ENCODE data around the gene FMOD.
A peak's percentile ranks its signal among the peaks of the same experiment; 100 is the strongest.

The FMOD gene

GRCh38 chr1:203351037-203351625, at the start of gene FMOD:
TSS of gene FMOD (minus strand) at chr1:203351122. CDS start at chr1:203348270, 2,852 bp downstream.
- no peak for DNase-seq

GRCh38 chr1:203396595-203397194, 45.8 kb upstream of the FMOD start:
- no peak for DNase-seq

DNA sequence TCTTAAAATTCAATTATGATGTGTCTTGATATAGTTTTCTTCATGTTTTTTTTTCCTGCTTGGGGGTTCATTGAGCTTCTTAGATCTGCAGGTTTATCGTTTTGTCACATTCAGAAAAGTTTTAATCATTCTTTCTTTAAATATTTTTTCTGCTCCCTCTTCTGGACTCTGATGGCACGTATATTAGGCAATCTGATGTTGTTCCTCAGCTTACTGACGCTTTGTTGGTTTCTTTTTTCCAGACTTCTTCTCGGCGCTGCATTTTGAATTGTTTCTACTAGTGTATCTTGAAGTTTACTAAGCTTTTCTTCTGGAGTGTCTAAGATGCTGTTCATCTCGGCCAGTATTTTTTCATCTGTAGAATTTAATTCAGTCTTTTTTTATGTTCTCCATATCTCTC, 44.8 kb upstream of the FMOD start:
- no peak for DNase-seq

DNA sequence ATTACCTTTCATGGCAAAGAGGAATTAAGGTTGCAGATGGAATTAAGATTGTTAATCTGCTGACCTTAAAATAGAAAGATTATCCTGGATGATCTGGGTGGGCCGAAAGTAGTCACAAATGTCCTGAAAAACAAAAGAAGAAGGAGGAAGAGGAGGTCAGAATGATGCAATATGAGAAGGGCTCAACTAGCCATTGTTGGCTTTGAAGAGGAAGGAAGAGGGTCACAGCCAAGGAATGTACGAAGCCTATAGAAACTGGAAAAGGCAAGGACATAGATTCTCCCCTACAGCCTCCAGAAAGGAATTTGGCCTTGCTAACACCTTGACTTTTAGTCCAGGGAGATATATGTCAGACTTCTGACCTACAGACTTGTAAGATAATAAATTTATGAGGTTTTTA, 39.4 kb upstream of the FMOD start:
- DNase-seq, result no peak

- DNase-seq, result no peak
Measured at GRCh38 chr1:203388683-203389082, 37.8 kb upstream of the FMOD start.

DNA sequence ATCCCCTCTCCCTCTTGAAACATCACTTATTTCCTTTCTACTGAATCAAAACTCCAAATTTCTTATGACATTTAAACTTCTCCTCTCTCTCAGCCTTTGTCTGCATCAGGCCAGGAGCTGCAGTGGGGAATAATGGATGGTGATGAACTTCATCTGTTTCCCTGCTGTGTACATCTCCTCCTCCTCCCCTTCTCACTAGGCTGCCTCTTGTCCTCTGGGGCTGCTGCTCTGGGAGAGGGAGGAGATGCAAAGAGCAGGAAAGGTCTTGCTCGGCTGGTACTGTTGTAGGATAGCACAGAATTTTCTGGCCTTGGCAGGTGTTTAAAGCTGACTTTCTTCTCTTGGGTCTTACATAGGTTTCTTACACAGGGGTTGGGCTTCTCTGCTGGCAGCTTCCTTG, 31.1 kb upstream of the FMOD start:
- DNase-seq, result no peak

DNA sequence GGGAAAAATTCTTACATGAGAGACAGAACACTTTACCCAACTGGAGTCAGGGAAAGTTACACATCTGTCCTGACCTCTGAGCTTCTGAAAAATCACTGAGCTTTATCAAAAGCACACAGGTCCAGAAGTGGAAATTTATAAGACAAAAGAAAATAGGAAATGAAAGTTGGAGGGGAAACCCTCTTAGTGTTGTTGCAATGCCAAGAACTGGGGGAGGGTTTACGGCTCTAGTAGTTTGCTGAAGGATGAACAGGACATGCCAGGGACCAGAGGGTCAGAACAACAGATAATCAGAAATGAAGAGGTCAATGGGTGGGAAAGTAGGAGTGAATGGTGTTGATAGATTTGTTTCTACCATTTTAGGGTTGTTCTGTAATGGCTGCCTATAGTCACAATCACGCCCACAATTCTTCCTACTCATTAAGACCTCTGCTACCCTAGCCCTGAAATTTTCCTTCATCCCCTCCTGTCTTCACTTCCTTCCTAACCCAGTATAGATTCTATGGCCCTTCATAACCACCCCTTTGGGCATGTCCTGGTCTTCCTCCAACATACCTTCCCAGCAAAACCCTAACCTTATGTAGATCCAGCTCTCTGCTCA, 30.3 kb upstream of the FMOD start:
- DNase-seq, result no peak

DNA sequence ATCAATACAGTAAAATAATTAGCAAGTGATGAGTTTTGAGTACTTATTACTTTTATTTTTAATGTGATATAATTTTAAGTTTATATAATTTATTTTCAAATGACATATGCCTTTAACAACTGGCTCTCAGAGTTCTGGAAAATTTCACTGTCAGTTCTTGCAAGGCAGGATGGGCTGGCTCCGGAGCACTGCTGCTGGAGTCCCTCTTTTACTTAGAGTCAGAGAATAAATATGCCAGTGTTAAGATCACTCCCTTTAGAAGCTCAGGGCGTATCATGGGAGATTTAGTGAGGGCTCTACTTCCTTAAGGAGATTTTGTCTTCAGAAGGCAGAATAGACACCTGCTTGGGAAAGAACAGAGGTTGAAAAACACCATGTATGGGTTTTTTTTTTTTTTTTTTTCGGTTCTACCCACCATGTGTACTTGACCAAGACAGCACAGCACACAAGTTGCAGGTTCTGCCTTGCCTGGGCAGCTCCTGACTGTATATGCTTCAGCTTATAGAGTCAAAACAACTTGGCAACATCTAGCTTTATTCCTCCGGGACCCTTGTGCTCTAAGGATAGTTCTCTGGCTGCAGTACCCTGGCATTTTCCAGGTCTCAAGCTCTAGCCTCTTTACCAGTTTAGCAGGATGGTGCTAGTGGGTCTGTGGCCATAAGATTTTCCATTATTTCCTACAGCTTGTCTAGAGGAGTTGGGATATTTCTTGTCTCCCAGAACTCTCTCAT, 29.7 kb upstream of the FMOD start:
- DNase-seq, result no peak

DNA sequence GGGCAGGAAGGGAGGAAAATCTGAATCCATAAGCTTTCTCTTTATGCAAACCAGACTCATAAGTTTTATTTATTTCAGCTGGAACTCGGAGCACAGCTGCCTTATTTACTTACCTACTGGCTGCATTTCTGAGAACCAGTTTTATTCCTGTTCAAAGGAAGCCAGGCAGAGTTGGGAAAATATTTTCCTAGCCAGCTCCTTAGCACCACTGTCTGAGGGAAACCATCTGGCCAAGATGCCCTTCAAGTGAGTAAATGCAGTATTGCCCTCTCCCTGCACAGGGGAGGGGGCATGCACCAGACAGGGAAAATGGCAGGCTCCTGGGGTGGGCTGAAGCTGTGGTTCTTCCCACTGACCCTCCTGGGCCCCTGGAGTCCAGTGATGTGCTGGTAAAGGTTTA, 28.9 kb upstream of the FMOD start:
- DNase-seq, result no peak

GRCh38 chr1:203378556-203379245, 27.8 kb upstream of the FMOD start:
- peak in 1 of 56 donors; percentile 50 for DNase-seq

DNA sequence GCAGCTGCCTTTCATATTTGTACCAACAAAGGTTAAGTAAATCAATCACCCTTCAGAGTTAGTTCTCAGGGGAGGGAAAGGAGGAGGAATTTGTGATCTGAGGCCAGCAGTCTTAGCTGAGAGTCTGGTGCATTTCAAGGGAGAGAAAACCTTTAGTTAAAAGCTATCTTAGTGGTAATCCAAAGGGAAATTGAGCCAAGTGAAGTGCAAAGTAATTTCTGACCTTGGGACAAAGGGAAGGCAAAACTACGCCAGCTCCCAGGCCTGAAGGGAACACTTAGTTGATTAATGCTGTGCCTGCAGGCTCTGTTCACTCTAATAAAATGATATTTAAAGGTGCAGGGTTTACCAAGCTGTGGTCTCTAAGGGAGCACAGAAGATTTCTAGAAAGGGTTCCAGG, 23.1 kb upstream of the FMOD start:
- DNase-seq, result no peak

GRCh38 chr1:203373002-203373401, 22.1 kb upstream of the FMOD start:
- DNase-seq, result no peak

DNA sequence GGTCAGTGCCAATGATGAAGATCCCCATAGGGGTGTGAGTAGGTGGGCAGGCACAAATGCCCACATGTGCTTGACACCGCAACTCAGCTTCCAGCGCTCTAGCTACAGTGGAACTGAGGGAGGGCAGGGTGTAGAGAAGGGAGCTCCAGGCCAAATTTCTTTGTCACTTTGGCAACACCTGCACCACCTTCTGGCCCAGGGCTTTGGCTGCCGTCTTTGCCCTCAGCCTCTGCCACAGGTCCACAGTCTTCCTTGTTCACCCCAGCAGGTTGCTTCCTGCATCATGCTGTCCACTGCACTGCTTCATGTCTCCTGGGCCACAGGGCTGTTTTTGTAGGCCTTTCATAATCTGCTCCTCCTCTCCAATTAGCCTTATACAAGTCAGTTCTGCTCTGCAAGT, 20.4 kb upstream of the FMOD start:
- no peak for DNase-seq

DNA sequence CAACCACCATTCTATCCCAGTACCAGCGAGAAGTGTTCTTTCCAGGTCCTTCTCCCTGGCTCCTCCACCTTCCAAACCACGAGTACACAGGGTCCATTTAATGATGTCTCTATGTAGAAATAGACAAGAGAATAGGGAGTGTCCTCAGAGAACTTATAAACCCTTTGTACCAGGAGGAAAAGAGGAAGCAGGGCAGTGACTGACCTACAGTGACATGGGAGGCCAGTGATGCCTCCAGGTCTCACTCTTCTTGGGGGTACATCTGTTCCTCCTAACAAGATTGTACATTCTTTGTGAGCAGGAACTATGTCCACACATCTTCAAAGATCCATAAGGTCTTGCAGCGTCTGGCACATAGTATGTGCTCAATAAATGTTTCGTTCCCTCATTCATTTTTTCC, 18.7 kb upstream of the FMOD start:
- DNase-seq, result no peak

GRCh38 chr1:203368624-203369451, 17.9 kb upstream of the FMOD start:
- DNase-seq, result no peak

DNA sequence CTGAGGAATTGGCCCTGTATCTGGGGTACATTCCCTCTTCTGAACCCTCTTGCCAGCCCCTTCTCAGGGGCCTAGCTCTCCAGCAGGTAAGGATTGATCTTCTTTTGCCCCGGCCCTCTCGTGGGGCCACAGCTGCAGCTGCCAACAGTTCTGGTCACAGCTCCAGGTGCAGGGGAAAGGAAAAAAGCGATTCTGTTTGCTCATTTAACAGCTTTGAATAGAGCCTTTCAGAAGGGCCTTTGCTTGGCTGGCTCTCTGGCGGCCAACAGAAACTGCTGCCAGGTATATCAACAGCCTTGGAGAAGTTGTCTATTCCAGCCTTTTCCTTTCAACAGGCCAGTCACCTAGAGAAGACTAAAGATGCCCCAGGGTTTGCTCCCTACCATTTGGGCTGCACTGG, 16.1 kb upstream of the FMOD start:
- DNase-seq, result peak in 13 of 56 donors; percentile 18 to 52 (median 28)

DNA sequence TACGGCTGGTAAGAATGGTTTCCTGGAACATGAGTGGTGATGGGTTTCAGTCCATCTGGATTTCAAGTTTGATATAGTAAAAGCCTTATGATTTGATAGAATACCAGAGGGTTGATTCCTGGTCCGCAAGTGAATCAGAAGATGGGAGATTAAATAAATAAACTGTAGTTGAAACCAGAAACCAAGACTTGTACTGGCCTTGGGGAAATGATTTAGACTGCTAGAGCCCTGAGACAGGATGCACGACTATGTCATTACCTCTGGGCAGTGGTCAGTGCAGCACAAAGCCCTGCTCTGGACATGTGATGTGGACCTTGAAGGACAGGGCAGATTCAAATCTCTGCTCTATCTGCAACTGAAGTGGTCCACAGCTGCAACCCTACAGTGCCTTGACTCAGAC, 15.6 kb upstream of the FMOD start:
- DNase-seq, result no peak

GRCh38 chr1:203364806-203365205, 13.9 kb upstream of the FMOD start:
- no peak for DNase-seq

DNA sequence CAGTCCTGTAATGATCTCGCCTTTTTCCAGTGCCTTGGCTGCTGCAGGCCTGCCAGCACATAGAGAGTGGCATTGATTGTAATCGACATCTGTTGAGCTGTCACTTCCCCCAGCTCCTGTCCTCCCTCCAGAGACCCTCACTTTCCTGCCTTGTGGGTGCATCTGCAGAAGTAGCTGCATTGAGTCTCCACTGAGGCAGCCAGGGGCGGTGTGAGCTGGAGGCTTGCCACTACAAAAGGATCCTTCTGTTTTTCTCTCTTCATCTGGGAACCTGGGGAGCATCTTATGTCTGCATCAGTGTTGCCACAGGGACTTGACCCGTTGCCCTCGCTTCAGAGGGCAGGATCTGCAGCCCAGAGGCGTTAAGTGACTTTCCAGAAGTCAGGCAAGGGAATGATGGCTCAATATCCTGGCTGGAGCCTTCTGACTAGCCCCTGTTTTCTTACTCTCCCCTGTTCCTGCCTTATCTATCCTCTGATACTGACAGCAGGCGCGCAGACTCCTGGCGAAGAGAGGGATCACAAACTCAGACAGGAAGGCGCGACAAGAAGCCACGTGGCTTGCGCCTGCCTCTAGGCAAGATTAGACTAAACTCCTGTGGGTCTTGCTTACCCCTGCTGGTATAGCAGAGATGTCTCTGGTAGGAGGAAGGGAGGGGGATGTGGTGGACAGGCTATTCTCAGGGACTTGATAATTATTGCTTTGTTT, 13.3 kb upstream of the FMOD start:
- no peak for DNase-seq

- DNase-seq, result no peak
Measured at GRCh38 chr1:203362720-203363025, 11.8 kb upstream of the FMOD start.

Measured in amygdala (tissue), 56 donors.